ENCODE results near the gene APBA1.

- TF ChIP-seq, protein P1, sequence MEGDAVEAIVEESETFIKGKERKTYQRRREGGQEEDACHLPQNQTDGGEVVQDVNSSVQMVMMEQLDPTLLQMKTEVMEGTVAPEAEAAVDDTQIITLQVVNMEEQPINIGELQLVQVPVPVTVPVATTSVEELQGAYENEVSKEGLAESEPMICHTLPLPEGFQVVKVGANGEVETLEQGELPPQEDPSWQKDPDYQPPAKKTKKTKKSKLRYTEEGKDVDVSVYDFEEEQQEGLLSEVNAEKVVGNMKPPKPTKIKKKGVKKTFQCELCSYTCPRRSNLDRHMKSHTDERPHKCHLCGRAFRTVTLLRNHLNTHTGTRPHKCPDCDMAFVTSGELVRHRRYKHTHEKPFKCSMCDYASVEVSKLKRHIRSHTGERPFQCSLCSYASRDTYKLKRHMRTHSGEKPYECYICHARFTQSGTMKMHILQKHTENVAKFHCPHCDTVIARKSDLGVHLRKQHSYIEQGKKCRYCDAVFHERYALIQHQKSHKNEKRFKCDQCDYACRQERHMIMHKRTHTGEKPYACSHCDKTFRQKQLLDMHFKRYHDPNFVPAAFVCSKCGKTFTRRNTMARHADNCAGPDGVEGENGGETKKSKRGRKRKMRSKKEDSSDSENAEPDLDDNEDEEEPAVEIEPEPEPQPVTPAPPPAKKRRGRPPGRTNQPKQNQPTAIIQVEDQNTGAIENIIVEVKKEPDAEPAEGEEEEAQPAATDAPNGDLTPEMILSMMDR (IDR thresholded peaks at IDR 0.05; ENCODE audit: borderline replicate concordance, extremely low read depth, low read length, poor library complexity, severe bottlenecking): no peak
- no peak for TF ChIP-seq EZH2 (IDR thresholded peaks at IDR 0.05; ENCODE audit: borderline replicate concordance, low read depth, low read length, severe bottlenecking)
These were observed 276.5 kb downstream of the APBA1 start for GRCh38 chr9:69395718-69396117.
